ENCODE data around the gene SCN5A.
A peak's percentile ranks its signal among the peaks of the same experiment; 100 is the strongest.

Gene SCN5A

GRCh38 chr3:38534180-38534579 is 115.3 kb downstream of the SCN5A start:
- ATAC-seq: no peak

- no peak for ATAC-seq
Observed at GRCh38 chr3:38533285-38533976, 116.1 kb downstream of the SCN5A start.

GRCh38 chr3:38532529-38532928 is 117.0 kb downstream of the SCN5A start:
- no peak for ATAC-seq

GRCh38 chr3:38528457-38528856 is 121.0 kb downstream of the SCN5A start:
- ATAC-seq: no peak

GRCh38 chr3:38526792-38527191 is 122.7 kb downstream of the SCN5A start:
- ATAC-seq: no peak

GRCh38 chr3:38524141-38524739 is 125.2 kb downstream of the SCN5A start:
- ATAC-seq: no peak

- no peak for ATAC-seq
Observed at GRCh38 chr3:38522002-38522401, 127.5 kb downstream of the SCN5A start.

GRCh38 chr3:38521391-38521987 is 128.0 kb downstream of the SCN5A start:
- ATAC-seq: no peak

GRCh38 chr3:38519651-38520050 is 129.8 kb downstream of the SCN5A start:
- ATAC-seq: peak; percentile 17 to 24

- ATAC-seq: peak in 1 of 2 donors; percentile 38
Observed at GRCh38 chr3:38519000-38519399, 130.5 kb downstream of the SCN5A start.

GRCh38 chr3:38516669-38517068 is 132.8 kb downstream of the SCN5A start:
- no peak for ATAC-seq

- ATAC-seq: no peak
Observed at GRCh38 chr3:38515367-38515766, 134.1 kb downstream of the SCN5A start.

GRCh38 chr3:38511546-38511945 is 137.9 kb downstream of the SCN5A start:
- no peak for ATAC-seq

- ATAC-seq: no peak
Observed at GRCh38 chr3:38510631-38511030, 138.9 kb downstream of the SCN5A start.

- ATAC-seq: no peak
Observed at GRCh38 chr3:38509732-38510131, 139.8 kb downstream of the SCN5A start.

GRCh38 chr3:38507120-38507519 is 142.4 kb downstream of the SCN5A start:
- no peak for ATAC-seq

GRCh38 chr3:38500688-38501417 is 148.6 kb downstream of the SCN5A start:
- ATAC-seq: no peak
